Thymus (tissue), 14 donors: Measurements from ENCODE around the gene UQCC3. TPM values are rescaled to one million over a fixed set of nuclear protein-coding genes. Genes with fewer than 3 reads are reported as not detected.

Experiments used
- DNase-seq, 9 donors: peaks; one replicate each; pipeline ENCODE4 v3.0.0-alpha.2; 2013; ENCODE audit warnings: low spot score in 9 of 9, low read depth in 6 of 9, missing footprints in 1 of 9
- H3K27ac ChIP-seq, 2 donors: one replicate each; pipeline ENCODE4 v1.5.1; 2013; ENCODE audit warnings: control low read depth in 1 of 2, low read depth in 1 of 2, low read length in 1 of 2, mild to moderate bottlenecking in 1 of 2, moderate library complexity in 1 of 2
- H3K27me3 ChIP-seq, 2 donors: one replicate each; pipeline ENCODE4 v1.5.1; 2013; ENCODE audit warnings: low read length in 1 of 2; ENCODE audit not compliant: control insufficient read depth in 2 of 2, insufficient read depth in 1 of 2
- H3K36me3 ChIP-seq, 2 donors: one replicate each; pipeline ENCODE4 v1.5.1; 2013; ENCODE audit warnings: low read length in 1 of 2, mild to moderate bottlenecking in 1 of 2, moderate library complexity in 1 of 2; ENCODE audit not compliant: control insufficient read depth in 2 of 2, insufficient read depth in 2 of 2
- H3K4me1 ChIP-seq, 2 donors: one replicate each; pipeline ENCODE4 v1.5.1; 2013; ENCODE audit warnings: low read length in 2 of 2; ENCODE audit not compliant: control insufficient read depth in 2 of 2, insufficient read depth in 2 of 2
- H3K4me3 ChIP-seq, 2 donors: one replicate each; pipeline ENCODE4 v1.5.1; 2013; ENCODE audit warnings: low read length in 2 of 2, control low read depth in 1 of 2, mild to moderate bottlenecking in 1 of 2
- H3K9me3 ChIP-seq, 2 donors: one replicate each; pipeline ENCODE4 v1.5.1; 2013; ENCODE audit warnings: low read length in 1 of 2, mild to moderate bottlenecking in 1 of 2; ENCODE audit not compliant: control insufficient read depth in 2 of 2, insufficient read depth in 1 of 2
- WGBS: extraction: QIAGEN DNeasy Blood & Tissue Kit; methylation state at CpG from one replicate; pipeline ENCODE4 v1.1.7; 2013; 5-methylcytosine and 5-hydroxymethylcytosine counted together
- long read RNA-seq, 10 donors: transcript quantifications; one replicate each; lab custom pipeline, GENCODE V29; 2026
- polyA plus RNA-seq: library from polyadenylated mRNA; stranded (reverse); fragments of 200-250 nt; gene quantifications from one replicate; pipeline ENCODE4 v1.2.3, GENCODE V29; 2013
- total RNA-seq: library from RNA; stranded (reverse); fragments of 120-200 nt; gene quantifications from one replicate; pipeline ENCODE4 v1.2.4, GENCODE V29; 2013
- donor health status: healthy.

The UQCC3 gene
- total RNA-seq (11.8 TPM), polyA plus RNA-seq (19.3 TPM)
- long read RNA-seq, donor 1, result 0 reads
- long read RNA-seq, donor 2, result 0 reads
- long read RNA-seq, donor 3, transcript UQCC3-201 (2 exons, 1,947 nt), result major isoform, 44 of 44 reads
- long read RNA-seq, donor 3, partial matches to known transcripts, result 0 of 44 reads
- long read RNA-seq, donor 3, other reads (novel, unspliced or antisense), result 0 of 44 reads
- long read RNA-seq, donor 4, transcript UQCC3-201 (2 exons, 1,947 nt), result major isoform, 13 of 211 reads
- long read RNA-seq, donor 4, partial matches to known transcripts, result 105 of 211 reads
- long read RNA-seq, donor 4, other reads (novel, unspliced or antisense), result 93 of 211 reads
- long read RNA-seq, donor 5, transcript UQCC3-201 (2 exons, 1,947 nt), result major isoform, 35 of 746 reads
- long read RNA-seq, donor 5, partial matches to known transcripts, result 545 of 746 reads
- long read RNA-seq, donor 5, other reads (novel, unspliced or antisense), result 166 of 746 reads
- long read RNA-seq, donor 6, transcript UQCC3-201 (2 exons, 1,947 nt), result major isoform, 14 of 272 reads
- long read RNA-seq, donor 6, partial matches to known transcripts, result 243 of 272 reads
- long read RNA-seq, donor 6, other reads (novel, unspliced or antisense), result 15 of 272 reads
- long read RNA-seq, donor 7, transcript UQCC3-201 (2 exons, 1,947 nt), result major isoform, 20 of 20 reads
- long read RNA-seq, donor 7, partial matches to known transcripts, result 0 of 20 reads
- long read RNA-seq, donor 7, other reads (novel, unspliced or antisense), result 0 of 20 reads
- long read RNA-seq, donor 8, transcript UQCC3-201 (2 exons, 1,947 nt), result major isoform, 13 of 13 reads
- long read RNA-seq, donor 8, partial matches to known transcripts, result 0 of 13 reads
- long read RNA-seq, donor 8, other reads (novel, unspliced or antisense), result 0 of 13 reads
- long read RNA-seq, donor 9, transcript UQCC3-201 (2 exons, 1,947 nt), result major isoform, 13 of 13 reads
- long read RNA-seq, donor 9, partial matches to known transcripts, result 0 of 13 reads
- long read RNA-seq, donor 9, other reads (novel, unspliced or antisense), result 0 of 13 reads
- long read RNA-seq, donor 10, transcript UQCC3-201 (2 exons, 1,947 nt), result major isoform, 23 of 200 reads
- long read RNA-seq, donor 10, partial matches to known transcripts, result 100 of 200 reads
- long read RNA-seq, donor 10, other reads (novel, unspliced or antisense), result 77 of 200 reads

- H3K9me3 ChIP-seq, result peaks cover 0 to 6% of the 10 kb centered on the region in 2 donors
- H3K36me3 ChIP-seq, result peaks cover 14 to 43% of the 10 kb centered on the region in 2 donors
- H3K4me3 ChIP-seq, result peak within 1 kb of the TSS; percentile 77 to 97
- DNase-seq, result peak in 8 of 9 donors; percentile 43 to 89 (median 70)
- peak within 1 kb of the TSS; percentile 94 for H3K27ac ChIP-seq
- H3K27me3 ChIP-seq, result no peaks in the 10 kb centered on the region
- peaks cover 14 to 35% of the 10 kb centered on the region in 2 donors for H3K4me1 ChIP-seq
- under 1% methylated on average over 59 of the region's 59 CpGs for WGBS
Observed at GRCh38 chr11:62671608-62672389, at the start of gene UQCC3, which contains the start of gene LBHD1. UQCC3 (plus strand) TSS chr11:62671673; CDS start chr11:62671746, 73 bp downstream. LBHD1 (minus strand) TSS chr11:62672267; CDS start chr11:62670031, 2,236 bp downstream.

GRCh38 chr11:62622476-62623089 is 48.9 kb upstream of the UQCC3 start:
- Histone ChIP-seq H3K27ac (peak overlapping the region; percentile 87 to 88), H3K27me3 (no peaks in the 10 kb centered on the region), H3K9me3 (no peaks in the 10 kb centered on the region), H3K36me3 (peaks cover 26 to 28% of the 10 kb centered on the region in 2 donors), H3K4me1 (peaks cover 16 to 17% of the 10 kb centered on the region in 2 donors), H3K4me3 (no peak overlapping the region)
- no peak for DNase-seq
- 96% methylated on average over 7 of the region's 7 CpGs for WGBS

GRCh38 chr11:62627713-62628112 is 43.8 kb upstream of the UQCC3 start:
- peaks cover 67 to 76% of the 10 kb centered on the region in 2 donors for H3K36me3 ChIP-seq

GRCh38 chr11:62632492-62632891 is 39.0 kb upstream of the UQCC3 start:
- H3K4me1 ChIP-seq, result no peaks in the 10 kb centered on the region
- 97% methylated on average over 6 of the region's 6 CpGs for WGBS
- DNase-seq, result no peak
- no peak overlapping the region for H3K4me3 ChIP-seq
- H3K27ac ChIP-seq, result no peak overlapping the region
- H3K36me3 ChIP-seq, result peaks cover 72 to 94% of the 10 kb centered on the region in 2 donors
- H3K9me3 ChIP-seq, result no peaks in the 10 kb centered on the region
- no peaks in the 10 kb centered on the region for H3K27me3 ChIP-seq

More at GRCh38 chr11:62627713-62628112, 43.8 kb upstream of the UQCC3 start:
- Histone ChIP-seq H3K27me3 (no peaks in the 10 kb centered on the region), H3K27ac (no peak overlapping the region), H3K4me3 (no peak overlapping the region), H3K9me3 (no peaks in the 10 kb centered on the region), H3K4me1 (no peaks in the 10 kb centered on the region)
- DNase-seq, result no peak
- 97% methylated on average over 3 of the region's 3 CpGs for WGBS

DNA sequence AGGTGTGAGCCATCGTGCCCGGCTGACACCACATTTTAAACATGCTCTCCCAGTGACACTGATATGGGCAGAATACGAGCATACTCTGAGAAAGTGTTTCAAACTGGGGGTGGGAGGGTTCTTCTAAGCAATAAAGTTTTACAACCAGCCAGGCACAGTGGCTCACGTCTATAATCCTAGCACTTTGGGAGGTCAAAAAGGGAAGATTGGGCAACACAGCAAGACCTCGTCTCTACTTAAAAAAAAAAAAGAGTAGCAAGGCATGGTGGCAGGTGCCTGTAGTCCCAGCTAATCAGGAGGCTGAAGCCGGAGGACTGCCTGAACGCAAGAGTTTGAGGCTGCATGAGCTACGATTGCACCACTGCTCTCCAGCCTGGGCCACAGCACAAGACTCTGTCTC is 27.3 kb upstream of the UQCC3 start:
- H3K36me3 ChIP-seq, result peaks cover 18 to 41% of the 10 kb centered on the region in 2 donors
- H3K27me3 ChIP-seq, result no peaks in the 10 kb centered on the region
- no peak overlapping the region for H3K27ac ChIP-seq
- H3K4me3 ChIP-seq, result no peak overlapping the region
- DNase-seq, result no peak
- no peaks in the 10 kb centered on the region for H3K9me3 ChIP-seq
- WGBS, result 98% methylated on average over 8 of the region's 8 CpGs
- peaks cover 9 to 33% of the 10 kb centered on the region in 2 donors for H3K4me1 ChIP-seq

- peaks cover 9 to 32% of the 10 kb centered on the region in 2 donors for H3K4me1 ChIP-seq
- peak in 1 of 9 donors; percentile 28 for DNase-seq
- peaks cover 20 to 42% of the 10 kb centered on the region in 2 donors for H3K36me3 ChIP-seq
- H3K27ac ChIP-seq, result peak overlapping the region; percentile 81 to 89
- 19% methylated on average over 11 of the region's 11 CpGs for WGBS
- peak overlapping the region; percentile 68 to 100 for H3K4me3 ChIP-seq
- H3K27me3 ChIP-seq, result no peaks in the 10 kb centered on the region
- no peaks in the 10 kb centered on the region for H3K9me3 ChIP-seq
Observed at GRCh38 chr11:62645671-62645945, 25.9 kb upstream of the UQCC3 start.

DNA sequence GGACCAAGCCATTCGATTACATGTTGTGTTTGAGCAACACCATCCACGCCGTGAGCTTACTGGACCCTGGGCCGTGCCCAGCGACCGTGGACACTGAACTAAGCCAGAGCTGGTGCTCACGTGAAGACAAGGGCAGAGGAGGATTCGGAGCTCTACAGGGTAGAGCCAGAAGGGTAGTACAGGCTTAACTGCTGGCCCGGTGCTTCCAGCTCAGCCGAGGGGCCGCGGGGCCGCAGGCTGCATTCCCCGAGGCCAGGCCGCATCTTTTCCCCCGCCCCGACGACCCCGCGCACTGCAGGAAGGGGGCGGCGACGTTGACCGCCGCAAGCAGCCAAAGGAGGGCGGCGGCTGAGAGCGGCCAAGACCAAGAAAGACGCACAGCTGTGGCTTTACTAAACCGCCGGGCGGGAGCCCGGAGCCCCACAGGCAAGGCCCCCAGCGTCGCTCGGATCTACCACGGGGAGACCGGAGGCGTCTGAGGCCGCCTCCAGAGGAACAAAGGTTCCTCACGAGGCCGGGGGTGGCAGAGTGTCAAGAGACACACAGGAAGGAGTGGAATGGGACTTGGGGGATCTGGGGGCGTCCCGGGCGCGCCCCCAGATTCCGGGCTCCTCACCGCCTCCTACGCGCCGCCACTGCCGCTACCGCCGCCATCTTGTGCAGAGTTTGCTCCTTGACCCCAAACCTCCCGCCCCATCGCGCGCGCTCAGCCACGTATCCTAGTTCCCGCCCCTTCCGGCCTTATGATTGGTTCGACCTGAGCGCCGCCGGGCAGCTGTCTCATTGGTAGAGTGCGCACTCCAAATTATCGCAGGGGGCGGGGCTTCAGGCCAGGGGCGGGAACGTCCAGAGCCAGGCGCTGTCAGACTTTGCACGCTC is 25.3 kb upstream of the UQCC3 start, which contains the start of gene GANAB:
Gene GANAB, minus strand, starts transcription at position 668 of the 879 bp plus-strand sequence. Its CDS starts 14 bp downstream, at position 654.
- Histone ChIP-seq H3K9me3 (no peaks in the 10 kb centered on the region), H3K36me3 (peaks cover 20 to 42% of the 10 kb centered on the region in 2 donors), H3K27me3 (no peaks in the 10 kb centered on the region), H3K4me3 (peak within 1 kb of the TSS; percentile 68 to 100), H3K27ac (peak within 1 kb of the TSS; percentile 81 to 89), H3K4me1 (peaks cover 9 to 27% of the 10 kb centered on the region in 2 donors)
- peak; percentile 90 to 99 (median 97) for DNase-seq
- under 1% methylated on average over 73 of the region's 73 CpGs for WGBS
